Activated CD8-positive, alpha-beta memory T cell treated with anti-CD3 and anti-CD28 coated beads for 36 hours (primary cell): Measurements from ENCODE around the gene EFCAB6. TPM values are rescaled to one million over a fixed set of nuclear protein-coding genes. Genes with fewer than 3 reads are reported as not detected.

Source experiments
- CTCF ChIA-PET: fragments of 350-600 bp; sonication (Branson Sonifier 250); formaldehyde crosslinking; loops from one replicate; lab custom pipeline; 2021; ENCODE audit warnings: antibody characterized with exemption; lab: Charles Lee
- POLR2A ChIA-PET: fragments of 350-600 bp; sonication (Branson Sonifier 250); formaldehyde crosslinking; loops from one replicate; lab custom pipeline; 2021; ENCODE audit warnings: antibody characterized with exemption; lab: Charles Lee
- total RNA-seq, 2 experiments: library from RNA; stranded (reverse); gene quantifications; one replicate each; pipeline ENCODE4 v1.2.3, GENCODE V29; 2021

EFCAB6 gene
- total RNA-seq, 2 experiments from 2014 or later: 0.42 to 0.44 TPM

DNA sequence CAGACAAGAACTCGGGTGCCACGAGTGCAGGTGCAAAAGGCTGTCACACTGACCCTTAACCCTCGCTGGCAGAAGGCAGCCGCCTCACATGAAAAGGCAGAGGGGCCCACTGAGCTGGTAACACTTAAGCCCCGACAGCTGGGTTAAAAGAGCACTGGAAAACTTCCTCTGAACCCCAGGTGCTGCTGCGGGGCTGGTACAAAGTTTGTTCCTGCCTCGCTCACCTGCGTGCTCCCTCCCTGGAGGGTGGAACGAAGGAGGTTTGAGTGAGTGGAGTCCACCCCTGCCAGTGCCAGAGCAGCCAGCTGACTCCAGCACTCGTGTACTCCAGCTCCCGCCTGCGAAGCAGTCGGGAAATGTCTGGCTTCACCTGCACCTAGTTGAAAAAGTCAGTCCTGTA, 37.6 kb upstream of the EFCAB6 start:
- ChIA-PET CTCF (no interaction called here), POLR2A (no interaction called here)

DNA sequence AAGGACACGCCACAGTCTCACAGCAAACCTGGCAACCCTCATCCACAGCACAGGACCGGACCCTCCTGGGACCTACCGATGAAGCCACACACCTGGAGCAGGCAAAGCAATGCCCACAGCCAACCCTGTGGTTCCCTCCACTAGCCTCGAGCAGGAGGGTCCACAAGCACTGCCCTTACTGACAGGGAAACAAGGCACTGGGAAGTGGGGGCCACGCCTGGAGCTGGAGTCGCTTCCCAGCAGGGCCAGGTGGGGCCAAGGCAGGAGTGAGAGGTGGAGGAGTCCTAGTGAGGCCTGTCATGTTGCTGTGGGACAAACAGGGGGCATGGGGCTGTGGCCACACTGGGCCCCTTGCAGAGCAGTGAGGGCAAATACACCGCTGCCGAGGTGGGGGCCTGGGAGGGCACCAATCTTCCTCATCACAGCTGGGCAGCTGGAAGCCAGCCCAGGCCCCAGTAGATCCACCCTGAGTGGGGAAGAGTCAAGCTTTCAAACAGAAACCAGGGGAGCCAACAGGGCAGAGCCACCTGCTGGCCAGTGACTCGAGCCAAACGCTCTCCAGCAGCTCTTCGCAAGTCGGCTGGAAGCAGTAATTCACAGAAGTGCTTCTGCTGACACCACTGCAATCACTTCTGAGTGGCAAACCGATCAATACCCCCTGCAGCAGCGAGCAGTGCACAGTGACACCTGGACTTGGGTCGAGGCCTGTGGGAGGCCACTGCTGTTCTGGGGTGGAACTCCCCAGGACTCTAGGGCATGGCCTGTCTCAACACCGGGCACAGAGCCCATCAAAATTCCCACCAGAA, 36.5 kb upstream of the EFCAB6 start:
- CTCF ChIA-PET: no interaction called here
- POLR2A ChIA-PET: no interaction called here

- CTCF ChIA-PET: no interaction called here
Measured at GRCh38 chr22:43847376-43848289, 35.5 kb upstream of the EFCAB6 start.

DNA sequence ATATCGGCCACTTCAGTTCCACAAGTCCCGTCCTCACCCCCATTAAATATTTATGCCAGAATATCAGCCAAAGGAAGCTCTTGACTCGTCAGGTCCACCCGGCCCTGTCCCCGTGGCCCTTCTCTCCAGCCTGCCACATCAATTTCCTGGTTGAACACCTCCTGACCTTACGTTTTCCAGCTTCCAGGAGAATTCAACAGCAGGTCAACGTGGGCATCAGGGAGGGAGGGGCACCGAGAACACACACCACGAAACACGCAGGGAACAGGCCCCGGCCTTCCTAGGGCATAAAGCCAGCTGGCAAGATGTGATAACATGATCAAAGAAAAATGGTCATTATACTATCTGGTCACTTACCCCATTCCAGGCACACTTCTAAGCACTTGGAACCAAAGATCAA, 34.9 kb upstream of the EFCAB6 start:
- ChIA-PET POLR2A (no interaction called here), CTCF (no interaction called here)

More at GRCh38 chr22:43847376-43848289, 35.5 kb upstream of the EFCAB6 start:
- POLR2A ChIA-PET: no interaction called here

- CTCF ChIA-PET: no interaction called here
- POLR2A ChIA-PET: no interaction called here
Measured at GRCh38 chr22:43845981-43846380, 33.9 kb upstream of the EFCAB6 start.

DNA sequence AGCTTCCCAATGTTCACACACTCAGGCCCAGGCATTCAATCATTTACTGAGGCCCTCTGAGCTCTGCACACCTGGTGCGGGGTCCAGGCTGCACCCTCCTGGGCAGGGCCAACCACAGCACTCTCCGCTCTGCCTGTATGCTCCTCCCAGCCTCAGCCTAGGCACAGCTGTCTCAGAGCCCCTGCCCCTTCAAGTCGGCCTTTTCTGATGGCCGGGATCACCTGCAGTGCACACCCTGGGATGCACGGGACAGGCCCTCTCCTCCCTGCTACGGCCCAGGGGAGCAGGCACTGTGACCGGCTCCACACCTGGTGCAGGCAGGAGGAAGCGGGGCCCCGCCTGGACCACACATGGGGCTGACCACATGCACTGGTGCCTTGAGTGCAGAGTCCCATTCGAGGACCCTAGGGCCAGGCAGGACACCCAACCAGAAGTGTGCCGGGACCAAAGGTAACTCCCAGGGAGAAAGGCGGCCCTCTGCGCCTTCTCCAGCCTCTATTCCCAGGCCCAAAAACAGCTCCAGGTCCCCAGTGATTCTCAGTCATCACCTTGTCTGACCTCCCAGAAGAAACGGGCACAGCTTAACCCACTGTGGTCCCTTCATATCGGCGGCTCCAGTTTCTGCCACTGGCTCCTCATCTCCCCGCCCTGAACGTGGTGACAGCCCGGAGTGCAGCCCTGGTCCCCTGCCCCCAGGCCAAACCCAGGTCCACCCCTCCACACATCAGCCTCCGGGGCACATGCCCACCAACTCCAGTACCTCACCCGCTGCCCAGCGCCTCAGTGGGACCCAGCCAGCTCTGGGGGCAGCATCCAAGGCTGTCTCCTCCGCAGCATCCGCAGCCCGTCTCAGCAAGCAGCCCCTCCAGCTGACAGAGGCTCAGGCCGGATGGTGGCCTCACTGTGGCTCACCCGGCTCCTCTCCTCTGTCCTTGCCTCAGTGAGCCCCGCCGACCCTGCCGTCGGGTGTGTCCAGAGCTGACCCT, 32.7 kb upstream of the EFCAB6 start:
- POLR2A ChIA-PET: no interaction called here
- CTCF ChIA-PET: no interaction called here

DNA sequence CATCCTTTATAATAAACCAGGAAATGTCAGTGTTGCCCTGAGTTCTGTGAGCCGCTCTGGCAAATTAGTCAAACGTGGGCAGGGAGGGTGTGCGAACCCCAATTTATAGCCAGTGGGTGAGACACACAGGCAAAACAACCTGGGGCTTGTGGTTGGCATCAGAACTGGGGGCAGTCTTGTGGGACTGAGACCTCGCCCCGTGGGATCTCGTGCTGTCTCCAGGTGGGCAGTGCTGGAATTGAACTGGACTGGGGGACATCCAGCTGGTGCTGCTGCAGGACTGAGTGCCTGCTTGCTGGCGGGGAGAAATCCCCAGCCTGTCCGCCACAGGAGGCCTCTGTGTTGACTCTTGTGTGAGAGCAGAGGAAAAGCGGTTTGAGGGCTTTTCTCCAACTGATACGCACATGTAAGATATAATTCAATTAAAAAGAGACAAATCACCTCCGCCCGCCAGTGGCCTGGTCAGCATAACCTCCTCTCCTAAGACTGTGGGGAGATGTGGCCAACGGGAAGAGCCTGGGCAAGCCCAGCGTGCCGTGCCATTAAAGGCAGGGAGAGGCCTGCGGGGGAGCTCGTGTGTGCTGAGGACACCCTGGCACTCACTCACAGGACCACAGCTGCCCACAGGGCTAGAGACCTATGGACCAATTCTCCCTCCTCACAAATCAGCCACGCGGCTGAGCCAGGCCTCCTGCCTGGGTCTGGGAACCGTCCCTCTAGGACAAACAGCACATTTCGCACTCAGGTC, 31.9 kb upstream of the EFCAB6 start:
- CTCF ChIA-PET: no interaction called here
- POLR2A ChIA-PET: no interaction called here

DNA sequence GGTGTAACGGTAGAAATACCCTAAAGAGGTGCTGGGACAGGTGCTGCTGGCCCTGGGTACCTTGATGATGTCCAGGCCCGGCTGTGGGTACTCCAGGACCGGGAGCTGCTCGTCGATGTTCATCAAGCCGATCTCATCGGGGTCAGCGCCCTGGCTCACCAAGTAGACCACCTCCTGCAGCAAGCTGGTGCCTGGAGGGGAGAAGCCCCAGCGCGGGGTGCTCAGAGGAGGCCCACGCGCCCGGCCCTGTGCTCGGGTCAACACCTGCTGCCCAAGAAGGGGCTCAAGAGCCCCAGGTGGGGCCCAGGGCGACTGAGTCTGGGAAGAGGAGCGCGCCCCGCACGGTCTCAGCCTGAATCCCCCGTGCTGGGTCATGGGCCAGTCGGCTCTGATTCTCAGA, 29.6 kb upstream of the EFCAB6 start:
- POLR2A ChIA-PET: no interaction called here
- CTCF ChIA-PET: no interaction called here

- POLR2A ChIA-PET: no interaction called here
- CTCF ChIA-PET: no interaction called here
Measured at GRCh38 chr22:43840851-43841250, 28.7 kb upstream of the EFCAB6 start.

DNA sequence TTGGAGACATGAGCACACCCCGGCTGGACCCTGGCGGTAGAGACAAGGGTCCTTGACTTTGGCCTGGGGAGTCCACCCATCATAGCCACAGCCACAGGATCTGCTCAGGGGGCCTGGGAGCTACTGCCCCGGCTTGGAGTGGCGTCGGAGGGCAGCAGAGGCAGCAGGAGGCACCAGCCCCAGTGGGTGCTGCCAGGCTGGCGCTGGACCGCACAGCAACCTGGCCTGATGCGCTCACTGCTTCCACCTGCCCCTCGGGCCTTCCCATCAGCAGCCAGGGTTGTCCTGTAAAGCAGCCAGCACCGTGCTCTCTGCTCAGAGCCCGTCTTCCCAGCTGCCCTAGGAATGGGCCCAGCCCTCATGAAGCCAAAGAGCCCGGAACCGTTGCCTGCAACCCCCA, 28.3 kb upstream of the EFCAB6 start:
- POLR2A ChIA-PET: no interaction called here
- CTCF ChIA-PET: no interaction called here

- CTCF ChIA-PET: no interaction called here
Measured at GRCh38 chr22:43839781-43840180, 27.7 kb upstream of the EFCAB6 start.

DNA sequence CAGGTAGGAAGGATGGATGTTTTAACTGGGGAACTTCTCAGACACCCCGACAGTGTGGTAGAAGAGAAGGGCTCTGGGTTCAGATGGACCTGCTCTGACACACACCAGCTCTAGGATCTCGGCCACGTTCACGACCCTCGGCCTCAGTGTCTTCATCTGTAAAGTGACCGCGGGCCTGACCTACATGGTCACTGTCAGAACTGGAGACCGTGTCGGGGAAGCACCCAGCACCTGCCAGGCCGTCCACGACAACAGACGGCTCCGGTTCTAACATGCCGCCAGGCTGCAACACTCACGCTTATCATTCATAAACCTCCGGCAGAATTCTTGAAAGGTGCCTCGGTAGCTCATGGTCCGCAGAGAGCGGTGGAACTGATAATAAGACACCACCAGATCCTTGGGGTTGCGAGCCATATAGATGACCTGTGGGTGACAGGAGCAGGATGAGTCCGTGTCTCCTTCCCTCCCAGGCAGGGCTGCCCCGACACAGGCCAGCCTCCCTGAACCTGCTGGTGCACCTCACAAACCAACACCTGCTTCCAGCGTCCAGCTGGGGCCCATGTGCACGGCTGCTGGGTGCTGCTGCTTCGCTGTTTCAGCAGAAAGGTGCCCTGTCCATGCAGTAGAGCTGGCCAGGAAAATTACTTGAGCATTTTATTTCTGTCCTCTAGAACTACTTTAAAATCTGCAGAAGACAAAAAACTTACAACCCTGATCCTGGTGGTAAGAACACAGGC, 26.6 kb upstream of the EFCAB6 start:
- POLR2A ChIA-PET: no interaction called here

More at GRCh38 chr22:43839781-43840180, 27.7 kb upstream of the EFCAB6 start:
- POLR2A ChIA-PET: no interaction called here

DNA sequence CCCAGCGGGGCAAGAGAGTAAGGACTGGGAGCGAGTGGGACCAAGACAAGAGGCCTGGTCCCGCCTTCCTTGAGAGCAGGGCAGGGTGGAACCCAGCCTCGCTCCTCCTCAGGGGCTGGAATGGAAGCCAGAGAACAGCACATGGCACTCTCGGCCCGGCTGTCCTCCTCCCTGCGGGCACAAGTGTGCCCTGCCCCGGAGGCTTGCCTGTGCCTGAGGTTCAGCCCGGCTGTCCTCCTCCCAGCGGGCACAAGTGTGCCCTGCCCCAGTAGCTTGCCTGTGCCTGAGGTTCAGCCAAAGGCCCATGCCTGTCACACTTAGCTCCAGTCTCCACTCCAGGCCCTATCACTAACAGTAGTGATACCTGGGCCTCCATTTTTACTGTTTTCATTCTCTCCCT, 26.1 kb upstream of the EFCAB6 start:
- ChIA-PET CTCF (no interaction called here), POLR2A (no interaction called here)

More for the DNA sequence above, 26.6 kb upstream of the EFCAB6 start:
- CTCF ChIA-PET: no interaction called here

DNA sequence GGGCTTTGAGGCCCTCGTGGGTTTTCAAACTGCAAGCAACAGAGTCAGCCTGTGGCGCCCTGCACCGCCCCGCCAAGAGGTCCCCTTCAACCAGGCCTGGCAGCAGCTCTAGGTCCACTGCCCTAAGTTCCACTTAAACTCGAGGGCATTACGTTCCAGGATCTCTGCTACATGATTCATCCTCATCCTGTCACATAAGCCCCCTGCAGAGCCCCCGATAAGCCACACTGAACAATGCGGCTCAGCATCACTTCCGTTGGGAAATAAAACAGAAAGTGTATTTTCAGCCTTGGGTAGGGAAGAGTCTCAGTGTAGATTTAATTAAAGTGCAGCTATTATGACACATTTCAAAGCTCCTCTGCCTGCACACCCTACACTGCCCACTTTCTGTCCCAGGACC, 25.6 kb upstream of the EFCAB6 start:
- CTCF ChIA-PET: no interaction called here
- POLR2A ChIA-PET: no interaction called here

- POLR2A ChIA-PET: no interaction called here
- CTCF ChIA-PET: no interaction called here
Measured at GRCh38 chr22:43835736-43836135, 23.6 kb upstream of the EFCAB6 start.

DNA sequence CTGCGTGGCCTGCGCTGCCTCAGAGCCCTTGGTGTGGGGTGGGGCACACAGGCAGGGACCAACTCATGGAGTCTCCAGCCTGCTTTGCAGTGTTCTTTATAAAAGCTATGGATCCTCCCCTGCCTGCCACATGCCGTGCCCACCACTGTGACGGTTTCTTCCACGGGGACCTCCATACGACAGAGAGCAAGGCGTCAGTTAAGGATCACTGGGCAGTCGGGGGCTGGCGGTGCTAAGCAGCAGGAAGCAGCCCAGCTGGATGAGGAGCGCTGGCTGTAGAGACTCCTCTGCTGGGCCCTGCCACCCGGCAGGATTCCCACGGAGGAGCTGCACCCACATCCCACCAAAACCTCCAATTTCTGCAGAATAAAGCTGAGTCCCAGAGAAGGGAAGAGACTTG, 23.1 kb upstream of the EFCAB6 start:
- CTCF ChIA-PET: no interaction called here
- POLR2A ChIA-PET: no interaction called here

GRCh38 chr22:43833286-43834240, 21.5 kb upstream of the EFCAB6 start:
- ChIA-PET CTCF (no interaction called here), POLR2A (no interaction called here)
